Chondrocyte (in vitro differentiated cells): ENCODE measurements around the gene LDB3. TPM values are rescaled to one million over a fixed set of nuclear protein-coding genes. Genes with fewer than 3 reads are reported as not detected.

ENCODE experiments used
- DNase-seq: peaks from one replicate; pipeline ENCODE4 v3.0.0; 2021; ENCODE audit warnings: mixed read lengths, low spot score
- H3K27ac Mint-ChIP-seq: one replicate; pipeline ENCODE4 v1.8.0; 2021; ENCODE audit warnings: mild to moderate bottlenecking, moderate library complexity, mixed read lengths; ENCODE audit not compliant: unreplicated experiment
- H3K27me3 Mint-ChIP-seq: 2 replicates; pipeline ENCODE4 v1.8.0; 2021; ENCODE audit warnings: low read depth, mixed read lengths
- H3K36me3 Mint-ChIP-seq: 2 replicates; pipeline ENCODE4 v1.8.0; 2021; ENCODE audit warnings: low read depth, mixed read lengths
- H3K4me1 Mint-ChIP-seq: 2 replicates; pipeline ENCODE4 v1.8.0; 2021; ENCODE audit warnings: low read depth, mild to moderate bottlenecking, mixed read lengths
- H3K4me3 Mint-ChIP-seq: one replicate; pipeline ENCODE4 v1.8.0; 2021; ENCODE audit warnings: mild to moderate bottlenecking, moderate library complexity, mixed read lengths; ENCODE audit not compliant: unreplicated experiment
- H3K9me3 Mint-ChIP-seq: 2 replicates; pipeline ENCODE4 v1.8.0; 2021; ENCODE audit warnings: low read depth, mixed read lengths
- total RNA-seq: library from RNA; stranded (reverse); gene quantifications from 3 replicates; pipeline ENCODE4 v1.2.1, GENCODE V29; 2021
- TF ChIP-seq, protein P1 (sequence below): fragments of 200-600 bp; sonication (generic); IDR thresholded peaks from 2 replicates; pipeline ENCODE4 v1.5.0; 2021; ENCODE audit warnings: antibody characterized with exemption, mild to moderate bottlenecking, moderate library complexity

Gene LDB3
- total RNA-seq, 1 donor from 2014 or later = 21.5 TPM

- H3K27ac Mint-ChIP-seq = no peak overlapping the region
- DNase-seq = no peak
- H3K4me3 Mint-ChIP-seq = no peak overlapping the region
- peaks cover 1% of the 10 kb centered on the region for H3K36me3 Mint-ChIP-seq
- TF ChIP-seq, protein P1, sequence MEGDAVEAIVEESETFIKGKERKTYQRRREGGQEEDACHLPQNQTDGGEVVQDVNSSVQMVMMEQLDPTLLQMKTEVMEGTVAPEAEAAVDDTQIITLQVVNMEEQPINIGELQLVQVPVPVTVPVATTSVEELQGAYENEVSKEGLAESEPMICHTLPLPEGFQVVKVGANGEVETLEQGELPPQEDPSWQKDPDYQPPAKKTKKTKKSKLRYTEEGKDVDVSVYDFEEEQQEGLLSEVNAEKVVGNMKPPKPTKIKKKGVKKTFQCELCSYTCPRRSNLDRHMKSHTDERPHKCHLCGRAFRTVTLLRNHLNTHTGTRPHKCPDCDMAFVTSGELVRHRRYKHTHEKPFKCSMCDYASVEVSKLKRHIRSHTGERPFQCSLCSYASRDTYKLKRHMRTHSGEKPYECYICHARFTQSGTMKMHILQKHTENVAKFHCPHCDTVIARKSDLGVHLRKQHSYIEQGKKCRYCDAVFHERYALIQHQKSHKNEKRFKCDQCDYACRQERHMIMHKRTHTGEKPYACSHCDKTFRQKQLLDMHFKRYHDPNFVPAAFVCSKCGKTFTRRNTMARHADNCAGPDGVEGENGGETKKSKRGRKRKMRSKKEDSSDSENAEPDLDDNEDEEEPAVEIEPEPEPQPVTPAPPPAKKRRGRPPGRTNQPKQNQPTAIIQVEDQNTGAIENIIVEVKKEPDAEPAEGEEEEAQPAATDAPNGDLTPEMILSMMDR = no peak
- H3K9me3 Mint-ChIP-seq = peaks cover 11% of the 10 kb centered on the region
- peaks cover 29% of the 10 kb centered on the region for H3K4me1 Mint-ChIP-seq
- no peaks in the 10 kb centered on the region for H3K27me3 Mint-ChIP-seq
Observed at GRCh38 chr10:86782701-86783418, 114.5 kb downstream of the LDB3 start.

- no peak overlapping the region for H3K4me3 Mint-ChIP-seq
- TF ChIP-seq, protein P1 = no peak
- H3K4me1 Mint-ChIP-seq = peaks cover 18% of the 10 kb centered on the region
- H3K27me3 Mint-ChIP-seq = no peaks in the 10 kb centered on the region
- no peak overlapping the region for H3K27ac Mint-ChIP-seq
- peaks cover 1% of the 10 kb centered on the region for H3K36me3 Mint-ChIP-seq
- no peak for DNase-seq
- H3K9me3 Mint-ChIP-seq = peaks cover 11% of the 10 kb centered on the region
Observed at GRCh38 chr10:86785037-86785436, 116.7 kb downstream of the LDB3 start.

Other genes starting within 250 kb of the LDB3 start
- gene WAPL, start 146.7 kb upstream of the LDB3 start, total RNA-seq = 28.6 to 34.3 TPM (median 29.1 TPM) in 3 replicates
- not detected in 3 replicates for gene OPN4, start 14.0 kb upstream of the LDB3 start, total RNA-seq
- gene BMPR1A, start 88.1 kb downstream of the LDB3 start, total RNA-seq = 67.2 to 79.7 TPM (median 74.2 TPM) in 3 replicates